NCI-H748 (cell line): ENCODE results near the gene ARID1B.

Experiments
- DNase-seq: peaks from one replicate; lab custom pipeline; 2025; ENCODE audit not compliant: unreplicated experiment; lab: John Stamatoyannopoulos, UW

ARID1B gene

GRCh38 chr6:157251586-157252247 is 474.5 kb downstream of the ARID1B start:
- DNase-seq = no peak

GRCh38 chr6:157253017-157253416 is 475.8 kb downstream of the ARID1B start:
- no peak for DNase-seq

GRCh38 chr6:157253699-157254098 is 476.5 kb downstream of the ARID1B start:
- DNase-seq = no peak

- no peak for DNase-seq
Observed at GRCh38 chr6:157254538-157254937, 477.4 kb downstream of the ARID1B start.

- DNase-seq = no peak
Observed at GRCh38 chr6:157255079-157255478, 477.9 kb downstream of the ARID1B start.

- DNase-seq = no peak
Observed at GRCh38 chr6:157258878-157259277, 481.7 kb downstream of the ARID1B start.

- DNase-seq = no peak
Observed at GRCh38 chr6:157259443-157259842, 482.3 kb downstream of the ARID1B start.
